Fibroblast of pulmonary artery (primary cell): ENCODE measurements around the gene ACTR2.
A peak's percentile ranks its signal among the peaks of the same experiment; 100 is the strongest.

Source experiments
- DNase-seq: peaks from one replicate; pipeline ENCODE4 v3.0.0-alpha.2; 2010; ENCODE audit warnings: low read depth
- H3K4me3 ChIP-seq: replicated peaks from 2 replicates; pipeline ENCODE4 v1.5.1; 2011; ENCODE audit warnings: low read depth, mild to moderate bottlenecking, control low read depth, low read length, moderate library complexity
- CTCF ChIP-seq: IDR thresholded peaks from 2 replicates; pipeline ENCODE4 v1.5.1; 2011; ENCODE audit warnings: mild to moderate bottlenecking, control low read depth, low read length, inconsistent platforms; ENCODE audit errors: missing control alignments

ACTR2 gene

GRCh38 chr2:65298089-65298488 is 70.5 kb downstream of the ACTR2 start:
- no peak for DNase-seq
- no peak for TF ChIP-seq CTCF
- H3K4me3 ChIP-seq: no peak overlapping the region

GRCh38 chr2:65299246-65299645 is 71.6 kb downstream of the ACTR2 start:
- H3K4me3 ChIP-seq: no peak overlapping the region
- no peak for TF ChIP-seq CTCF
- no peak for DNase-seq

- TF ChIP-seq CTCF: no peak
- DNase-seq: peak; percentile 51
- H3K4me3 ChIP-seq: no peak overlapping the region
These were observed 72.6 kb downstream of the ACTR2 start for GRCh38 chr2:65300134-65300760.

GRCh38 chr2:65300761-65301711 is 73.4 kb downstream of the ACTR2 start:
- no peak overlapping the region for H3K4me3 ChIP-seq
- TF ChIP-seq CTCF: no peak
- peak; percentile 66 for DNase-seq

- no peak for TF ChIP-seq CTCF
- no peak for DNase-seq
- H3K4me3 ChIP-seq: no peak overlapping the region
These were observed 78.3 kb downstream of the ACTR2 start for GRCh38 chr2:65305934-65306333.

GRCh38 chr2:65309699-65310098 is 82.1 kb downstream of the ACTR2 start:
- DNase-seq: no peak
- no peak overlapping the region for H3K4me3 ChIP-seq
- TF ChIP-seq CTCF: no peak

GRCh38 chr2:65311049-65311448 is 83.4 kb downstream of the ACTR2 start:
- no peak for DNase-seq
- H3K4me3 ChIP-seq: no peak overlapping the region

More at GRCh38 chr2:65311049-65311448, 83.4 kb downstream of the ACTR2 start:
- TF ChIP-seq CTCF: no peak
